Spleen (tissue), 11 donors: Measurements from ENCODE around the gene PIGU. TPM values are rescaled to one million over a fixed set of nuclear protein-coding genes. Genes with fewer than 3 reads are reported as not detected.

ENCODE experiments used
- DNase-seq: peaks from one replicate; pipeline ENCODE4 v3.0.0-alpha.2; 2020
- H3K27ac ChIP-seq, 8 donors: fragments of 200-600 bp; sonication (generic) in 7 of 8; 1 replicate in 4 of 8; 2 replicates in 4 of 8; pipeline versions ENCODE4 v1.5.0 to v1.8.0; 2016 to 2021; ENCODE audit warnings: inconsistent platforms in 4 of 8, mild to moderate bottlenecking in 4 of 8, moderate library complexity in 1 of 8
- H3K27me3 ChIP-seq, 7 donors: fragments of 200-600 bp; sonication (generic) in 6 of 7; replicated peaks in 1 of 7; 1 replicate in 4 of 7; 2 replicates in 3 of 7; pipeline versions ENCODE4 v1.5.0 to v1.8.0; 2016 to 2021; ENCODE audit warnings: inconsistent platforms in 3 of 7, mild to moderate bottlenecking in 1 of 7
- H3K36me3 ChIP-seq, 6 donors: fragments of 200-600 bp; sonication (generic) in 5 of 6; 1 replicate in 4 of 6; 2 replicates in 2 of 6; pipeline versions ENCODE4 v1.5.0 to v1.8.0; 2016 to 2021; ENCODE audit warnings: inconsistent platforms in 2 of 6
- H3K4me1 ChIP-seq, 6 donors: fragments of 200-600 bp; sonication (generic) in 5 of 6; 1 replicate in 3 of 6; 2 replicates in 3 of 6; pipeline versions ENCODE4 v1.5.0 to v1.8.0; 2016 to 2021; ENCODE audit warnings: inconsistent platforms in 3 of 6
- H3K4me3 ChIP-seq, 8 donors: fragments of 200-600 bp; sonication (generic) in 7 of 8; 1 replicate in 4 of 8; 2 replicates in 4 of 8; pipeline versions ENCODE4 v1.5.0 to v1.8.0; 2016 to 2021; ENCODE audit warnings: inconsistent platforms in 4 of 8, mild to moderate bottlenecking in 4 of 8, moderate library complexity in 2 of 8
- H3K9me3 ChIP-seq, 8 donors: fragments of 200-600 bp; sonication (generic) in 7 of 8; 1 replicate in 4 of 8; 2 replicates in 4 of 8; pipeline versions ENCODE4 v1.5.0 to v1.8.0; 2016 to 2021; ENCODE audit warnings: inconsistent platforms in 4 of 8
- CTCF ChIP-seq, 11 experiments: fragments of 200-600 bp in 7 of 11; fragments of 450-650 bp in 4 of 11; sonication (generic) in 4 of 11; IDR thresholded peaks in 8 of 11; conservative IDR thresholded peaks in 3 of 11; 1 replicate in 7 of 11; 2 replicates in 4 of 11; pipeline versions ENCODE4 v1.4.0 to v1.8.0; 2016 to 2021; ENCODE audit warnings: antibody characterized with exemption in 11 of 11, inconsistent platforms in 4 of 11, mild to moderate bottlenecking in 1 of 11
- POLR2A ChIP-seq, 3 donors: fragments of 450-650 bp; IDR thresholded peaks; one replicate each; pipeline ENCODE4 v1.5.1; 2017; ENCODE audit warnings: antibody characterized with exemption in 3 of 3, mild to moderate bottlenecking in 1 of 3
- POLR2AphosphoS5 ChIP-seq, 3 donors: sonication (generic); formaldehyde crosslinking; IDR thresholded peaks; one replicate each; pipeline ENCODE4 v1.5.1; 2017; ENCODE audit warnings: antibody characterized with exemption in 3 of 3
- WGBS, 5 donors: extraction: QIAGEN DNeasy Blood & Tissue Kit in 3 of 5; methylation state at CpG; one replicate each; pipeline versions ENCODE4 v1.1.5 to v1.1.7; 2013 to 2018; 5-methylcytosine and 5-hydroxymethylcytosine counted together
- intact Hi-C: fragments of 100-400 bp; cut with DNase I; formaldehyde crosslinking; loops from one replicate; pipeline ENCODE4 v1.15.0; 2023; ENCODE audit warnings: low total_unique reads
- polyA plus RNA-seq, 3 donors: library from polyadenylated mRNA; stranded (reverse); fragments of 200-250 nt; gene quantifications; one replicate each; pipeline ENCODE4 v1.2.1, GENCODE V29; 2013
- total RNA-seq, 7 donors: library from RNA; depleted of rRNA in 3 of 7; stranded (reverse); fragments of >200 nt in 3 of 7; fragmentation: NEBNext Ultra II Directional in 4 of 7; extraction: Animal tissue kit (Norgen Biotek cat#: 25700) in 4 of 7; gene quantifications; one replicate each; pipeline versions ENCODE4 v1.1.0 to v1.2.1, GENCODE V29; 2016 to 2021
- donor health status: healthy with polysubstance abuse.
- donor health status: DM: no; HTN: no; CAD: no; lungs with moderate emphysema.
- donor health status: DM: no; HTN: no; CAD: no.
- donor health status: Bipolar disorder and iron deficiency.
- donor health status: healthy.
- donor health status: DM: no; HTN: no; CAD: no.
- donor health status: DM: yes; HTN: yes; CAD: no.

Gene PIGU
- total and polyA plus RNA-seq, 10 donors, result 10.0 to 20.4 (median 14.5) TPM

GRCh38 chr20:34680586-34681175 is 3.8 kb upstream of the PIGU start:
- no peaks in the 10 kb centered on the region for H3K9me3 ChIP-seq
- peak overlapping the region in 6 of 8 donors; percentile 35 to 82 (median 56) for H3K27ac ChIP-seq
- peaks cover 4 to 22% (median 15%) of the 10 kb centered on the region in 6 donors for H3K4me1 ChIP-seq
- no peaks in the 10 kb centered on the region for H3K27me3 ChIP-seq
- no peaks in the 10 kb centered on the region for H3K36me3 ChIP-seq
- peak overlapping the region in 1 of 8 donors; percentile 25 for H3K4me3 ChIP-seq
- intact Hi-C loops, result no loop called here
- no peak for DNase-seq
- TF ChIP-seq POLR2A (IDR thresholded peaks at IDR 0.05), result no peak
- TF ChIP-seq CTCF (IDR thresholded peaks at IDR 0.05 in 8 of 11, conservative IDR thresholded peaks at IDR 0.05 in 3 of 11), result no peak
- TF ChIP-seq POLR2AphosphoS5 (IDR thresholded peaks at IDR 0.05), result no peak

GRCh38 chr20:34675993-34676641 is 775 bp downstream of the PIGU start:
- H3K4me3 ChIP-seq, result peak overlapping the region; percentile 80 to 92 (median 86)
- no peaks in the 10 kb centered on the region for H3K27me3 ChIP-seq
- 0 to 1% (median 0%) methylated on average over 14 of the region's 14 CpGs for WGBS, 5 donors
- TF ChIP-seq POLR2AphosphoS5 (IDR thresholded peaks at IDR 0.05) (no peak), POLR2A (IDR thresholded peaks at IDR 0.05) (no peak), CTCF (IDR thresholded peaks at IDR 0.05 in 8 of 11, conservative IDR thresholded peaks at IDR 0.05 in 3 of 11) (no peak)
- H3K4me1 ChIP-seq, result peaks cover 4 to 28% (median 20%) of the 10 kb centered on the region in 6 donors
- H3K36me3 ChIP-seq, result no peaks in the 10 kb centered on the region
- no peak for DNase-seq
- H3K27ac ChIP-seq, result peak overlapping the region in 7 of 8 donors; percentile 68 to 90 (median 85)
- H3K9me3 ChIP-seq, result no peaks in the 10 kb centered on the region
- intact Hi-C loops, result no loop called here

- no peaks in the 10 kb centered on the region for H3K9me3 ChIP-seq
- no peak for TF ChIP-seq POLR2A (IDR thresholded peaks at IDR 0.05)
- TF ChIP-seq CTCF (IDR thresholded peaks at IDR 0.05 in 8 of 11, conservative IDR thresholded peaks at IDR 0.05 in 3 of 11), result no peak
- no peak for TF ChIP-seq POLR2AphosphoS5 (IDR thresholded peaks at IDR 0.05)
- no peak for DNase-seq
- no peaks in the 10 kb centered on the region for H3K27me3 ChIP-seq
- intact Hi-C loops, result no loop called here
- peaks cover 4 to 28% (median 20%) of the 10 kb centered on the region in 6 donors for H3K4me1 ChIP-seq
- H3K36me3 ChIP-seq, result no peaks in the 10 kb centered on the region
- WGBS, 5 donors, result 20 to 41% (median 31%) methylated on average over 3 of the region's 3 CpGs
- peak overlapping the region in 2 of 8 donors; percentile 86 to 92 for H3K4me3 ChIP-seq
- no peak overlapping the region for H3K27ac ChIP-seq
These were observed 1.3 kb downstream of the PIGU start for GRCh38 chr20:34675561-34675960.

DNA sequence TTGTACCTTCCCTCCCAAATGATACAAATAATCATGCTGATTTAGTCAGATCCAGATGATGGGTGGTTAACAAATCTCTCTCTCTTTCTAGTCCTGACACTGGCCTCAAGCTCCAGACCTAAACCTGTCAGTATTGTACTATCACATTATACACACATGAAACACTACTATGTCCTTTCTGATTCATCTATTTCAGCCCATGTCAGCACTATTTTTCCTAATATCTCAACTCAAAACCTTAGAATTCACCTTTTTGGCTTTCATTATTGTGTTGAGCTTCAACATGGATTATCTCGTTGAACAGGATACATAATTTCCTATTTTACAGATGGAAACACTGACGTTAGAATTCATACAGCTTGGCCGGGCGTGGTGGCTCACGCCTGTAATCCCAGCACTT is 3.5 kb downstream of the PIGU start:
- Histone ChIP-seq H3K4me3 (no peak overlapping the region), H3K36me3 (no peaks in the 10 kb centered on the region), H3K27ac (no peak overlapping the region), H3K4me1 (peaks cover 4 to 27% (median 20%) of the 10 kb centered on the region in 6 donors), H3K27me3 (no peaks in the 10 kb centered on the region), H3K9me3 (peaks cover 0 to 4% (median 0%) of the 10 kb centered on the region in 8 donors)
- intact Hi-C loops, result no loop called here
- WGBS, 5 donors, result 87 to 92% (median 89%) methylated on average over 5 of the region's 5 CpGs
- DNase-seq, result no peak
- no peak for TF ChIP-seq CTCF (IDR thresholded peaks at IDR 0.05 in 8 of 11, conservative IDR thresholded peaks at IDR 0.05 in 3 of 11)
- TF ChIP-seq POLR2AphosphoS5 (IDR thresholded peaks at IDR 0.05), result no peak
